GM18867 (cell line): Measurements from ENCODE around the gene GCGR.

ENCODE experiments used
- ATAC-seq: cut with Tn5 transposase; IDR thresholded peaks from one replicate; pipeline ENCODE4 v1.9.1; 2021; ENCODE audit warnings: mild to moderate bottlenecking, moderate library complexity; ENCODE audit not compliant: unreplicated experiment

GCGR gene

DNA sequence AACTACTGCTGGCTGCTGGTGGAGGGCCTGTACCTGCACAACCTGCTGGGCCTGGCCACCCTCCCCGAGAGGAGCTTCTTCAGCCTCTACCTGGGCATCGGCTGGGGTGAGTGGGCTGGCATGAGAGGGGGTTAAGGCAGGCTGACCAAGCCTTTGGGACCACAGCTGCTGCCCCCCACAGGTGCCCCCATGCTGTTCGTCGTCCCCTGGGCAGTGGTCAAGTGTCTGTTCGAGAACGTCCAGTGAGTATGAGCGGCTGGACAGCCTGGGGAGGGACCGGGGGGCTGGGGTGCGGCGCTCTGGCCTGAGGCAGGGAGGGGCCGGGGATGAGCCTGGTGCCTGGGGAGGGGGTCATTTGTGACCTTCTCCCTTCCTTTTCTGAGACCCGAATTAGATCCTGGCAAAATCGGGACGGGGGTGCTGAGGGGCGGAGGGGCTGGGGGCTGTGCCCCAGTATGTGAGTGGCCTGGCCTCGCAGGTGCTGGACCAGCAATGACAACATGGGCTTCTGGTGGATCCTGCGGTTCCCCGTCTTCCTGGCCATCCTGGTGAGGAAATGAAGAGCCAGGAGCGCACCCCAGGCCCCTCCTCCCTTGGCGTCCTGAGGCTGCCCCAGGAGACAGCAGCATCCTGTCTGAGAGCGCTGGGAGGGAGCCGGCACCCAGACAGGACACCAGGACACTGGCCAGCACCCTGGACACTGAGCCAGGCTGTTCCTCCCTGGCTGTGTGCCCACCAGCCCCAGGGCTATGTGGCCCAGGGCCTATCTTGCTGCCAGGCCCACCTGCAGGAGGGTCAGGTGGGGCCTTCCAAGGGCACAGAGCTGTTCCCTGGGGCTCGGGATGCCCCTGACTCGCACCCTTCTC is 8.0 kb downstream of the GCGR start:
- ATAC-seq: no peak

GRCh38 chr17:81812571-81813370 is 8.8 kb downstream of the GCGR start:
- no peak for ATAC-seq

GRCh38 chr17:81813371-81813684 is 9.4 kb downstream of the GCGR start:
- no peak for ATAC-seq

- ATAC-seq: no peak
Observed at GRCh38 chr17:81813861-81814683, 10.1 kb downstream of the GCGR start.

DNA sequence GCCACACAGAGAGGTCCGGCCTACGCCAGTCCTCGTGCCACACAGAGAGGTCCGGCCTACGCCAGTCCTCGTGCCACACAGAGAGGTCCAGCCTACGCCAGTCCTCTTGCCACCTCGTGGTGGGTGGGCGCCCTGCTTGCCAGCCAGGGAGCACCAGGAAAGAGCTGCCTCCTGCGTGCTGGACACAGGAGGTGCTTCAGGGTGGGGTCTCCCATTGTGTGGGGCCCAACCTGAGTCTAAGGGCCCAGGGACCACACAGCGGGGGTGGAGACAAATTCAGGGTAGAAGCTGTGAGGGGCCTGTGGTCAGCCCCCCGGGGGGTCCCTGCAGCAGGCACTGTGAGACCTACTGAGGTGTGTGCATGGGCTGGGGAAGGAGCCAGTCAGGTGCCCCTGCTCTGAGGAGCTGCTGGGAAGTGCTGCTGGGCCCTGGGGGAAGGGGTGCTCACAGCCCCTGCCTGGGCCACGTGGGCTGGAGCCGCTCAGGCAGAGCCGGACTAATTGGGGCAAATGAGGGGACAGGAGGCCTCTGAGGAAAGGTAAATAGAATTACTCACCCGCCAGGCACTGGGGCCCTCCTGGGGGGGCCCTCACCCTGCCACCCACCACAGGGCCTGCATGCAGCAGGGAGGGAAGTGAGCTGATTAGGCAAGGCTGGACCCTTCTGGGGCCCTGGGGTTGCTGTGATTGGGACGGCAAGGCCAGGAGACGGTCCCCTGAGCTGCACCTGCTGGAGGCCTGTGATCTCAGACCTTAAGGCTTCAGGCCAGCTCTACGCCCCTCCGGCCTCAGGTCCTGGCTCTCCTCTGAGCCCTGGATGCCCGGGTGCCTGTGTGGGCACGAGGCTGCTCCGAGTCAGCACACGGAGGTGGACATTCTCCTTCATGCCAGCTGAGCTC is 11.0 kb downstream of the GCGR start:
- no peak for ATAC-seq

GRCh38 chr17:81815646-81815986 is 11.7 kb downstream of the GCGR start:
- no peak for ATAC-seq

DNA sequence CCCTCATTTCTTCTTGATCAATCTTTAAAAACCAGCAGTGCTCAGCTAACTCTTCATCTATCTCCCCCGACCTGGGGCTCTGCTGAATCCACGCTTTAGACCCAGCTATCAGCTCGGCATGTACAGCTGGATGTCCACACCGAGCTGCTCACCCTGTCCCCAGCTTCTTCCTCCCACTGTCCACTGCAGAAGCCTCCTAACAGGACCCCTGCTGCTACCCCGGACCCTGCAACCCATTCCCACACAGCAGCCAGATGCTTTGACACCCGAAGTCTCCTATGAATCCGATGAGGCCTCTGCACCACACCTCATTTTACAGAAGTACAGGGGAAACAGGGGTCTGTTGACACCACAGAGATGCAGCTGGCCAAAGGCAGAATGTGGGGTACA is 13.8 kb downstream of the GCGR start:
- ATAC-seq: no peak

GRCh38 chr17:81819708-81820107 is 15.8 kb downstream of the GCGR start:
- ATAC-seq: no peak

GRCh38 chr17:81821147-81821546 is 17.2 kb downstream of the GCGR start:
- no peak for ATAC-seq

- ATAC-seq: no peak
Observed at GRCh38 chr17:81821603-81822311, 17.8 kb downstream of the GCGR start.

GRCh38 chr17:81822312-81822637 is 18.3 kb downstream of the GCGR start:
- ATAC-seq: no peak

GRCh38 chr17:81822996-81823819 is 19.3 kb downstream of the GCGR start:
- ATAC-seq: no peak

GRCh38 chr17:81823820-81824550 is 20.0 kb downstream of the GCGR start:
- ATAC-seq: no peak

- ATAC-seq: no peak
Observed at GRCh38 chr17:81824595-81824994, 20.6 kb downstream of the GCGR start.

DNA sequence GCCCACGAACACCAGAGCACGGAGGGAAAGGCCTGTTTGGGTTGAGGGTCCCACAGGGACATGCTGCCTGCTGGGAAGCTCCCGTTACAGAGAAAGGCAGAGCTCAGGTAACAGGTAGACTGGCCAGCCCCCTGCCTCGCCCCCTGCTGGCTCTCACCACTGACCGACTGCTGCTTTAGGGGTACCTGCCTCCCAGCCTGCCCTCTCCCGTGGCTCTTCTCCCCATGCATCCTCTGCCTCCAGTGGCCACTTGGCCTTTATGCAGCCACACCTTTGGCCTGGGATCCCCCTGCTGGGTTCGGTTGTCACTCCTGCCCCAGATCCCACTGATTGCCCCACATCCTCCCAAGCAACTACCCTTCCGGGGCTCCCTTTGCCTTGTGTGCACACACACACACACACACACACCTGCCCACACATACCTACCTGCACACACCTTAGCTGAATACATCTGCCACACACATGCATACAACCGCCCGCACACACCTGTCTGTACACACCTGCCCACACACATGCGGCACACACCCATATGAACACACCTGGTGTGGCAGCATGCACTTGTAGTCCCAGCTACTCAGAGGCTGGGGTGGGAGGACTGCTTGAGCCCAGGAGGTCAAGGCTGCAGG is 22.0 kb downstream of the GCGR start:
- no peak for ATAC-seq

GRCh38 chr17:81828656-81829055 is 24.7 kb downstream of the GCGR start:
- no peak for ATAC-seq

DNA sequence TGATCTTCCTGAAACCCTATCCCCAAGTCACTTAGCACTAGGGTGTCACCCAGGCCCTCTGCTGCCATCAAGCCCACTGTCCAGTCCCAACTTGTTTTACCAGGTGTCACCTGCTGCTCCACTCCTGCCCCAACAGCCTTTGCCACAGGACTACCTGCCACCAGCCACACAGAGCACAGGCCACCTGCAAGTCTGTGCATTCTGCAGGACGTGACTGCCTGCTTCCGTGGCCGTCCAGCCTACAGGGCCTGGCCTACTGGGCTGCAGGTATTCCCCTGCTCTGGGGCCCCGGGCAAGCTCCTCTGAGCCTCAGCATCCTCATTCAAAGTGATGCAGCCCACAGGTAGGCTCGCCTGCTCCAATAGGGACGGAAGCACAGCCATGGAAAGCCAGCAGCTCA is 25.9 kb downstream of the GCGR start:
- no peak for ATAC-seq

DNA sequence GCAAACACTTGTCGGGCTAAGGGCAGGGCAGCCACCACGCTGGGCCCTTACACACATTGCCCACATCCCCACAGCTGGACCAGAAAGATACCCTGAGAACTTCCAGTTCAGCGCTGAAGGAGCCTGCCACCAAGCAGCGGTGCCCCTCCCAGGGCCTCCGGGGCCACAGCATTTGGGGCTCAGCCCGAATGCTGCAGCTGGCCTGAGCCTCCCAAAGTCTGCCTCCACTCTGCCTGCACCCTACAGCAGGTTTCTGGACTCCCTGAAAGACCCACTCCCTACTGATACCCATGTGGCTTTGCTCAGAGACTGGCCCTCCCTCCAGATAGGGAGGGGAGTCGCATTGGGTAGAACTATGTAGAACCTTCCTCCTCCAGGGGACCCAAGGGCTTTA is 27.6 kb downstream of the GCGR start:
- ATAC-seq: no peak
